ENCODE data around the gene THOC5.

The THOC5 gene

GRCh38 chr22:29470159-29470855 is 83.2 kb downstream of the THOC5 start:
- no peak for DNase-seq

GRCh38 chr22:29469755-29470154 is 83.8 kb downstream of the THOC5 start:
- DNase-seq, result no peak

GRCh38 chr22:29464581-29464980 is 89.0 kb downstream of the THOC5 start:
- no peak for DNase-seq

GRCh38 chr22:29463629-29464028 is 89.9 kb downstream of the THOC5 start:
- no peak for DNase-seq

- no peak for DNase-seq
Measured at GRCh38 chr22:29461263-29461662, 92.3 kb downstream of the THOC5 start.

GRCh38 chr22:29459773-29460172 is 93.8 kb downstream of the THOC5 start:
- no peak for DNase-seq

GRCh38 chr22:29458551-29458950 is 95.0 kb downstream of the THOC5 start:
- DNase-seq, result no peak

- no peak for DNase-seq
Measured at GRCh38 chr22:29457730-29458129, 95.8 kb downstream of the THOC5 start.

GRCh38 chr22:29456211-29456671 is 97.3 kb downstream of the THOC5 start:
- DNase-seq, result no peak
